T-cell (primary cell): ENCODE results near the gene PTCSC3. TPM values are rescaled to one million over a fixed set of nuclear protein-coding genes. Genes with fewer than 3 reads are reported as not detected.

Experiments used
- ATAC-seq, 4 experiments: fragments of 200-7000 bp in 3 of 4; fragments of 150-1000 bp in 1 of 4; cut with Tn5 transposase; replicated peaks in 1 of 4; 1 replicate in 3 of 4; 2 replicates in 1 of 4; pipeline ENCODE4 v1.10.0; 2021; ENCODE audit warnings: moderate library complexity in 3 of 4, mild to moderate bottlenecking in 2 of 4, moderate number of reproducible peaks in 1 of 4
- CTCF ChIA-PET, 2 donors: fragments of 300-600 bp; sonication (Branson Sonifier 250); formaldehyde crosslinking; loops; one replicate each; lab custom pipeline; 2022; ENCODE audit warnings: antibody characterized with exemption in 2 of 2; lab: Charles Lee
- POLR2A ChIA-PET, 2 donors: fragments of 300-600 bp; sonication (Branson Sonifier 250); formaldehyde crosslinking; loops; one replicate each; lab custom pipeline; 2022; ENCODE audit warnings: antibody characterized with exemption in 2 of 2; lab: Charles Lee
- DNase-seq, 35 experiments: peaks; one replicate each; pipeline versions ENCODE4 v3.0.0 to v3.0.0-alpha.2; 2013 to 2023
- H3K27ac ChIP-seq: one replicate; pipeline ENCODE4 v1.5.1; 2013; ENCODE audit warnings: low read length
- H3K27me3 ChIP-seq, 2 experiments: replicated peaks in 1 of 2; 1 replicate in 1 of 2; 2 replicates in 1 of 2; pipeline versions ENCODE4 v1.6.1 to v1.7.0; 2013; ENCODE audit warnings: low read length in 1 of 2, mixed read lengths in 1 of 2; ENCODE audit not compliant: control insufficient read depth in 2 of 2, insufficient read depth in 2 of 2; ENCODE audit errors: extremely low read depth in 1 of 2
- H3K36me3 ChIP-seq, 2 donors: 1 replicate in 1 of 2; 2 replicates in 1 of 2; pipeline versions ENCODE4 v1.6.1 to v1.7.0; 2013; ENCODE audit warnings: low read length in 1 of 2; ENCODE audit not compliant: control insufficient read depth in 2 of 2, insufficient read depth in 1 of 2; ENCODE audit errors: extremely low read depth in 1 of 2
- H3K4me1 ChIP-seq, 2 experiments: 1 replicate in 1 of 2; 2 replicates in 1 of 2; pipeline versions ENCODE4 v1.6.1 to v1.7.0; 2013; ENCODE audit warnings: low read length in 2 of 2, mixed read lengths in 1 of 2; ENCODE audit not compliant: insufficient read depth in 2 of 2, control insufficient read depth in 1 of 2; ENCODE audit errors: extremely low read depth in 1 of 2
- H3K4me3 ChIP-seq, 2 donors: 1 replicate in 1 of 2; 2 replicates in 1 of 2; pipeline versions ENCODE4 v1.5.1 to v1.7.0; 2013; ENCODE audit warnings: mild to moderate bottlenecking in 2 of 2, low read length in 1 of 2, moderate library complexity in 1 of 2; ENCODE audit not compliant: control insufficient read depth in 1 of 2; ENCODE audit errors: extremely low read depth in 1 of 2
- H3K9me3 ChIP-seq: 2 replicates; pipeline ENCODE4 v1.7.0; 2013
- H3K27ac Mint-ChIP-seq, 2 donors: one replicate each; pipeline ENCODE4 v1.8.0; 2020 to 2021; ENCODE audit warnings: mild to moderate bottlenecking in 2 of 2, mixed read lengths in 2 of 2
- H3K27me3 Mint-ChIP-seq, 2 donors: one replicate each; pipeline ENCODE4 v1.8.0; 2021 to 2022; ENCODE audit warnings: mixed read lengths in 2 of 2
- H3K36me3 Mint-ChIP-seq: one replicate; pipeline ENCODE4 v1.8.0; 2021; ENCODE audit warnings: mixed read lengths
- H3K4me1 Mint-ChIP-seq, 3 donors: one replicate each; pipeline ENCODE4 v1.8.0; 2020 to 2022; ENCODE audit warnings: mixed read lengths in 3 of 3, mild to moderate bottlenecking in 1 of 3
- H3K4me3 Mint-ChIP-seq, 3 donors: one replicate each; pipeline ENCODE4 v1.8.0; 2020 to 2022; ENCODE audit warnings: mild to moderate bottlenecking in 3 of 3, mixed read lengths in 3 of 3, moderate library complexity in 3 of 3
- H3K9me3 Mint-ChIP-seq, 3 donors: one replicate each; pipeline ENCODE4 v1.8.0; 2020 to 2022; ENCODE audit warnings: mixed read lengths in 3 of 3
- WGBS: methylation state at CpG from one replicate; pipeline ENCODE4 v1.1.5; 2013; ENCODE audit warnings: missing lambda C conversion rate; ENCODE audit not compliant: insufficient coverage; 5-methylcytosine and 5-hydroxymethylcytosine counted together
- total RNA-seq, 35 experiments: library from RNA in 6 of 35; stranded (reverse) in 6 of 35; fragments of 120-200 nt in 1 of 35; gene quantifications; one replicate each; pipeline versions ENCODE4 v1.2.1 to v1.2.4 and lab custom pipeline; 2013 to 2026

Gene PTCSC3
- total RNA-seq, 5 donors from 2014 or later (not counting 1 experiment from before 2014, with no cell fraction given) = not detected

GRCh38 chr14:36183402-36183801 lies 6.9 kb upstream of the PTCSC3 start:
- no peaks in the 10 kb centered on the region for H3K9me3 Mint-ChIP-seq
- 100% methylated on average over 1 of the region's 3 CpGs for WGBS

DNA sequence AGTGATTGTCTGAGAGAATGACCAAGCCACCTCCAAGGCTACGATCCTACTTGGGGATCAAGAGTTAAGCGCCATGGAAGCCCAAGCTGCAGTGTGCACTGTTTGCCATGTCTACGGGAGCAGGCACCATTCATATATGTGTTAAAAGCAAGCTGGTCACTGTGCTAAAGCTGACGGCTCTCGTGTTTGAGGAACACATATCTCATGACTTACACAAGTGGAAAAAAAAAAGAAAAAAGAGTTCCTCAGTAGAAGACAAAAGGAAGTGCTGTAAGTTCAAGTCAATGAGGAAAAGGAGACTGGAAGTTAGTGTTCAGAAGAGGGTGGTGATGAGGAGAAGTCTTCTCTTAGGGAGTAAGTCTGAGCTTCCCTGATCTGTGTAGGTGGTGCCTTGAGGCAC lies 4.9 kb upstream of the PTCSC3 start:
- Histone ChIP-seq H3K4me1 (no peaks in the 10 kb centered on the region), H3K27me3 (peaks cover 0 to 2% of the 10 kb centered on the region in 2 experiments), H3K36me3 (no peaks in the 10 kb centered on the region), H3K4me3 (no peak overlapping the region), H3K9me3 (no peaks in the 10 kb centered on the region), H3K27ac (no peak overlapping the region)
- DNase-seq = no peak
- ChIA-PET CTCF (no interaction called here), POLR2A (no interaction called here)
- WGBS = 100% methylated on average over 1 of the region's 5 CpGs
- Mint-ChIP-seq H3K4me1 (no peaks in the 10 kb centered on the region), H3K27me3 (peaks cover 0 to 10% of the 10 kb centered on the region in 2 donors), H3K27ac (no peak overlapping the region), H3K36me3 (no peaks in the 10 kb centered on the region), H3K9me3 (no peaks in the 10 kb centered on the region), H3K4me3 (no peak overlapping the region)
- no peak for ATAC-seq

More at GRCh38 chr14:36183402-36183801, 6.9 kb upstream of the PTCSC3 start:
- no peaks in the 10 kb centered on the region for H3K36me3 Mint-ChIP-seq
- ChIA-PET CTCF (no interaction called here), POLR2A (no interaction called here)
- Histone ChIP-seq H3K4me1 (no peaks in the 10 kb centered on the region), H3K36me3 (no peaks in the 10 kb centered on the region), H3K27me3 (peaks cover 0 to 2% of the 10 kb centered on the region in 2 experiments), H3K9me3 (no peaks in the 10 kb centered on the region), H3K27ac (no peak overlapping the region), H3K4me3 (no peak overlapping the region)
- no peak overlapping the region for H3K4me3 Mint-ChIP-seq
- DNase-seq (no peak), ATAC-seq (no peak)
- H3K27ac Mint-ChIP-seq = no peak overlapping the region
- H3K4me1 Mint-ChIP-seq = no peaks in the 10 kb centered on the region
- H3K27me3 Mint-ChIP-seq = peaks cover 0 to 5% of the 10 kb centered on the region in 2 donors

- Mint-ChIP-seq H3K27ac (no peak overlapping the region), H3K4me3 (no peak overlapping the region), H3K27me3 (peaks cover 7 to 20% of the 10 kb centered on the region in 2 donors), H3K4me1 (no peaks in the 10 kb centered on the region), H3K9me3 (no peaks in the 10 kb centered on the region), H3K36me3 (no peaks in the 10 kb centered on the region)
- 22% methylated on average over 1 of the region's 1 CpG for WGBS
- no peaks in the 10 kb centered on the region for H3K36me3 ChIP-seq
- no peaks in the 10 kb centered on the region for H3K9me3 ChIP-seq
- H3K27me3 ChIP-seq = no peaks in the 10 kb centered on the region
- no peak overlapping the region for H3K4me3 ChIP-seq
- ChIA-PET POLR2A (no interaction called here), CTCF (no interaction called here)
- H3K4me1 ChIP-seq = no peaks in the 10 kb centered on the region
- ATAC-seq = no peak
- DNase-seq = no peak
- H3K27ac ChIP-seq = no peak overlapping the region
Measured at GRCh38 chr14:36177489-36177888, 967 bp upstream of the PTCSC3 start.

DNA sequence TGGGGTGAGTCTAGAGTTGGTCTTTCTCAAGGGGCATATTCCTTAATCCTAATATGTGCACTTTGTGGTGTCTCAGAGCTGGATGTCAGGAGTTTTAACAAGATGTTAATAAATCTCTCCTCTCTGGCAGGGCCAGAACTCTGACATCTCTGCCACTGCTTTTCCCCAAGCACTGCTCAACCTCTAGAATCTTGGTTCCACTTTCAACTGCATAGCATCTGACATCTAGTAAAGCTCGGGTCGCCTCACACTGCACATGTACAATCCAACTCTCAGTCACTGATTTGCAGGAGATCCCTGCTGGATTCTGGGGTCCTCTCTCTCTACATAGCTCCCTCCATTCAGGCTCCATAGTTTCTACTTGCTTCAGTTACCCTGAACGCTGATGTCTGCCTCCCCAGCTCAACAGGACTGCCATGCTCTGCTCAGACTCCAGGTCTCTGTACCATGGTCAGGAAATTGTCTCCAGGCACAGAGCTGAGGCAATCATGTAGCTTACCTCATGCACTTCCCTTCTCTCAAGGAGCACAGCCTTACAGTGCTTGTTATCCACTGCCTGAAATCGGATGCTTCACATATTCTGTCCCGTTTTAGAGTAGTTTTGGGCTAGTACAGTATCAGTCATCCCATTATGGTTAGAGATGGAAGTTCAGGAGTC lies 1.6 kb downstream of the PTCSC3 start:
- H3K27ac Mint-ChIP-seq = no peak overlapping the region
- peaks cover 7 to 22% of the 10 kb centered on the region in 2 donors for H3K27me3 Mint-ChIP-seq
- H3K9me3 ChIP-seq = no peaks in the 10 kb centered on the region
- WGBS = 82% methylated on average over 3 of the region's 5 CpGs
- H3K4me3 ChIP-seq = no peak overlapping the region
- no peak for ATAC-seq
- CTCF ChIA-PET = no interaction called here
- H3K4me3 Mint-ChIP-seq = no peak overlapping the region
- no peaks in the 10 kb centered on the region for H3K4me1 ChIP-seq
- POLR2A ChIA-PET = no interaction called here
- no peaks in the 10 kb centered on the region for H3K36me3 ChIP-seq
- no peaks in the 10 kb centered on the region for H3K9me3 Mint-ChIP-seq
- H3K36me3 Mint-ChIP-seq = no peaks in the 10 kb centered on the region
- H3K27ac ChIP-seq = no peak overlapping the region
- DNase-seq = no peak
- no peaks in the 10 kb centered on the region for H3K27me3 ChIP-seq
- H3K4me1 Mint-ChIP-seq = no peaks in the 10 kb centered on the region

GRCh38 chr14:36173161-36173560 lies 3.4 kb downstream of the PTCSC3 start:
- H3K4me1 ChIP-seq = no peaks in the 10 kb centered on the region
- H3K4me3 ChIP-seq = no peak overlapping the region
- H3K9me3 ChIP-seq = no peaks in the 10 kb centered on the region
- peaks cover 0 to 2% of the 10 kb centered on the region in 2 experiments for H3K27me3 ChIP-seq
- H3K4me3 Mint-ChIP-seq = no peak overlapping the region
- POLR2A ChIA-PET = no interaction called here
- no peak overlapping the region for H3K27ac Mint-ChIP-seq
- ATAC-seq (no peak), DNase-seq (no peak)
- H3K27ac ChIP-seq = no peak overlapping the region
- H3K27me3 Mint-ChIP-seq = peaks cover 11 to 26% of the 10 kb centered on the region in 2 donors
- CTCF ChIA-PET = no interaction called here
- WGBS = no CpG with 5 or more reads among the region's 1 CpG
- H3K36me3 Mint-ChIP-seq = no peaks in the 10 kb centered on the region
- no peaks in the 10 kb centered on the region for H3K9me3 Mint-ChIP-seq
- H3K4me1 Mint-ChIP-seq = no peaks in the 10 kb centered on the region
- H3K36me3 ChIP-seq = no peaks in the 10 kb centered on the region

DNA sequence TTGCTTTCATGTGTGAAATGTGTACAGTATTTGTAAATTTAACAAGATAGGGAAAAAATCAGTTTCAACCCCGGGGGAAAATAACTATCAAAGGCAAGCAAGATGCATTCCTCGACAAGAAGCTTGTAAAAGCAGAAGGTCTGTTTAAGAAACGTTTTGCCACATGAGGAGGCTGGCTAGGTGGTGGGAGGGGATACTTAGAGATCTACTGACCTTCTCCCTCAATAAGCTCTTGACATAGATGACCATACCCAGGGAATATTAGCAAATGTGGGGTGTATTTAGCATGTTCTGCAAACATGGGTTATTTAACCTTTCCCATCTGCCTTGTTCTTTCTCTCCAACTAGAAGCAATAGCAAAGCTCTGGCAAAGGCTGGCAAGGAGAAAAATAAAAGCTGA lies 4.9 kb downstream of the PTCSC3 start:
- POLR2A ChIA-PET = no interaction called here
- Mint-ChIP-seq H3K4me3 (no peak overlapping the region), H3K27ac (no peak overlapping the region), H3K4me1 (no peaks in the 10 kb centered on the region), H3K27me3 (peaks cover 12 to 26% of the 10 kb centered on the region in 2 donors), H3K36me3 (no peaks in the 10 kb centered on the region), H3K9me3 (no peaks in the 10 kb centered on the region)
- Histone ChIP-seq H3K4me3 (no peak overlapping the region), H3K36me3 (no peaks in the 10 kb centered on the region), H3K27me3 (peaks cover 0 to 2% of the 10 kb centered on the region in 2 experiments), H3K4me1 (no peaks in the 10 kb centered on the region), H3K27ac (no peak overlapping the region), H3K9me3 (no peaks in the 10 kb centered on the region)
- DNase-seq (no peak), ATAC-seq (no peak)
- CTCF ChIA-PET = no interaction called here
- WGBS = no CpG with 5 or more reads among the region's 3 CpGs
